NCI-H2171 (cell line): ENCODE measurements around the gene MFAP3L.

Source experiments
- DNase-seq: peaks from one replicate; lab custom pipeline; 2025; lab: John Stamatoyannopoulos, UW

MFAP3L gene

GRCh38 chr4:170022211-170022610 is 4.0 kb downstream of the MFAP3L start:
- no peak for DNase-seq

GRCh38 chr4:170017252-170017651 is 8.9 kb downstream of the MFAP3L start:
- DNase-seq, result no peak

- DNase-seq, result no peak
Measured at GRCh38 chr4:170015285-170015684, 10.9 kb downstream of the MFAP3L start.

GRCh38 chr4:170014359-170015011 is 11.7 kb downstream of the MFAP3L start:
- no peak for DNase-seq

GRCh38 chr4:170012629-170012958 is 13.6 kb downstream of the MFAP3L start:
- DNase-seq, result no peak

GRCh38 chr4:170011921-170012628 is 14.1 kb downstream of the MFAP3L start:
- DNase-seq, result no peak

- DNase-seq, result no peak
Measured at GRCh38 chr4:170009291-170009690, 16.9 kb downstream of the MFAP3L start.

- DNase-seq, result no peak
Measured at GRCh38 chr4:170008801-170009200, 17.4 kb downstream of the MFAP3L start.

- DNase-seq, result no peak
Measured at GRCh38 chr4:170008371-170008770, 17.8 kb downstream of the MFAP3L start.

GRCh38 chr4:170007113-170007512 is 19.1 kb downstream of the MFAP3L start:
- no peak for DNase-seq

GRCh38 chr4:170005472-170005871 is 20.7 kb downstream of the MFAP3L start:
- DNase-seq, result no peak

- DNase-seq, result no peak
Measured at GRCh38 chr4:170004651-170005295, 21.4 kb downstream of the MFAP3L start.

GRCh38 chr4:170003071-170004070 is 22.8 kb downstream of the MFAP3L start:
- no peak for DNase-seq

GRCh38 chr4:170001745-170002267 is 24.4 kb downstream of the MFAP3L start:
- DNase-seq, result no peak

- no peak for DNase-seq
Measured at GRCh38 chr4:170001011-170001744, 25.0 kb downstream of the MFAP3L start.

- DNase-seq, result no peak
Measured at GRCh38 chr4:169999923-170000322, 26.3 kb downstream of the MFAP3L start.

- no peak for DNase-seq
Measured at GRCh38 chr4:169998981-169999380, 27.2 kb downstream of the MFAP3L start.

GRCh38 chr4:169996379-169997240 is 29.6 kb downstream of the MFAP3L start:
- no peak for DNase-seq

- no peak for DNase-seq
Measured at GRCh38 chr4:169993531-169993930, 32.7 kb downstream of the MFAP3L start.

- no peak for DNase-seq
Measured at GRCh38 chr4:169988252-169988651, 37.9 kb downstream of the MFAP3L start.
